HepG2 (cell line): ENCODE data around the gene RAB18.

ENCODE experiments used
- DRAP1 ChIP-seq: IDR thresholded peaks from 2 replicates; pipeline ENCODE4 v1.6.1; 2016; ENCODE audit warnings: missing genetic modification reagents, missing compliant biosample characterization
- MXD1 ChIP-seq: sonication (generic); formaldehyde crosslinking; IDR thresholded peaks from 2 replicates; pipeline ENCODE4 v1.4.0; 2020; ENCODE audit warnings: mild to moderate bottlenecking, missing genetic modification reagents
- TRIM24 ChIP-seq: sonication (generic); formaldehyde crosslinking; IDR thresholded peaks from 2 replicates; pipeline ENCODE4 v1.8.0; 2022; ENCODE audit warnings: mild to moderate bottlenecking, missing genetic modification reagents
- ZBTB4 ChIP-seq: sonication (generic); formaldehyde crosslinking; IDR thresholded peaks from 2 replicates; pipeline ENCODE4 v1.4.0; 2020; ENCODE audit warnings: missing genetic modification reagents, mild to moderate bottlenecking, borderline replicate concordance
- ZFY ChIP-seq: sonication (generic); formaldehyde crosslinking; IDR thresholded peaks from 2 replicates; pipeline ENCODE4 v1.4.0; 2020; ENCODE audit warnings: missing genetic modification reagents

GRCh38 chr10:27561334-27561733 is 57.2 kb downstream of the RAB18 start:
- TF ChIP-seq TRIM24 (CRISPR knock-in tag) (no peak), MXD1 (CRISPR knock-in tag) (no peak), DRAP1 (CRISPR knock-in tag) (no peak), ZBTB4 (no peak), ZFY (CRISPR knock-in tag) (no peak)
